Parathyroid adenoma (tissue), 2 donors: ENCODE measurements around the gene TRAK2.
"Not testable (repeated sequence)": the region's sequence is repeated elsewhere in the genome, so short reads cannot be mapped to it uniquely, and the experiment has no call there.

Experiments
- H2AFZ ChIP-seq: fragments of 300-600 bp; sonication (generic); one replicate; pipeline ENCODE4 v1.7.0; 2017; ENCODE audit warnings: antibody characterized with exemption, mild to moderate bottlenecking
- H3K27ac ChIP-seq: fragments of 300-600 bp; sonication (generic); one replicate; pipeline ENCODE4 v1.7.0; 2017
- H3K27me3 ChIP-seq: fragments of 300-600 bp; sonication (generic); one replicate; pipeline ENCODE4 v1.7.0; 2017; ENCODE audit warnings: low read length; ENCODE audit not compliant: control insufficient read depth, insufficient read depth
- H3K36me3 ChIP-seq: fragments of 300-600 bp; sonication (generic); one replicate; pipeline ENCODE4 v1.7.0; 2017; ENCODE audit warnings: low read length; ENCODE audit not compliant: control insufficient read depth, insufficient read depth
- H3K4me1 ChIP-seq: fragments of 300-600 bp; sonication (generic); one replicate; pipeline ENCODE4 v1.7.0; 2017; ENCODE audit warnings: control low read depth
- H3K4me2 ChIP-seq: fragments of 300-600 bp; sonication (generic); one replicate; pipeline ENCODE4 v1.7.0; 2017; ENCODE audit warnings: low read length
- H3K4me3 ChIP-seq: fragments of 300-600 bp; sonication (generic); one replicate; pipeline ENCODE4 v1.7.0; 2017; ENCODE audit warnings: low read depth, low read length
- H3K79me2 ChIP-seq: fragments of 300-600 bp; sonication (generic); one replicate; pipeline ENCODE4 v1.7.0; 2017; ENCODE audit warnings: control low read depth
- H3K9ac ChIP-seq: fragments of 300-600 bp; sonication (generic); one replicate; pipeline ENCODE4 v1.7.0; 2017; ENCODE audit warnings: mild to moderate bottlenecking
- H3K9me3 ChIP-seq: fragments of 300-600 bp; sonication (generic); one replicate; pipeline ENCODE4 v1.7.0; 2017; ENCODE audit warnings: low read length; ENCODE audit not compliant: control insufficient read depth
- CTCF ChIP-seq: fragments of 300-600 bp; sonication (generic); IDR thresholded peaks from one replicate; pipeline ENCODE4 v1.7.0; 2017; ENCODE audit warnings: antibody characterized with exemption, mild to moderate bottlenecking
- donor health status: primary hyperparathyroidism.

TRAK2 gene

GRCh38 chr2:201447086-201447485, 4.2 kb downstream of the TRAK2 start:
- H3K4me3 ChIP-seq, result no peak overlapping the region
- no peak overlapping the region for H3K27ac ChIP-seq
- H2AFZ ChIP-seq, result no peak overlapping the region
- H3K79me2 ChIP-seq, result peaks cover 32% of the 10 kb centered on the region
- no peak for TF ChIP-seq CTCF
- no peak overlapping the region for H3K9ac ChIP-seq
- peaks cover 5% of the 10 kb centered on the region for H3K4me1 ChIP-seq
- H3K4me2 ChIP-seq, result no peak overlapping the region
- no peaks in the 10 kb centered on the region for H3K27me3 ChIP-seq
- no peaks in the 10 kb centered on the region for H3K9me3 ChIP-seq
- no peaks in the 10 kb centered on the region for H3K36me3 ChIP-seq

GRCh38 chr2:201444746-201445465, 6.4 kb downstream of the TRAK2 start:
- no peaks in the 10 kb centered on the region for H3K27me3 ChIP-seq
- peaks cover 28% of the 10 kb centered on the region for H3K79me2 ChIP-seq
- H3K4me3 ChIP-seq, result no peak overlapping the region
- no peaks in the 10 kb centered on the region for H3K9me3 ChIP-seq
- H3K4me1 ChIP-seq, result peaks cover 5% of the 10 kb centered on the region
- TF ChIP-seq CTCF, result no peak
- no peaks in the 10 kb centered on the region for H3K36me3 ChIP-seq
- no peak overlapping the region for H3K4me2 ChIP-seq
- H3K27ac ChIP-seq, result no peak overlapping the region
- no peak overlapping the region for H2AFZ ChIP-seq
- H3K9ac ChIP-seq, result no peak overlapping the region

GRCh38 chr2:201441409-201441808, 9.8 kb downstream of the TRAK2 start:
- TF ChIP-seq CTCF, result no peak
- no peak overlapping the region for H3K4me2 ChIP-seq
- H3K4me1 ChIP-seq, result peaks cover 5% of the 10 kb centered on the region
- no peak overlapping the region for H3K27ac ChIP-seq
- no peak overlapping the region for H3K4me3 ChIP-seq
- H3K79me2 ChIP-seq, result peaks cover 20% of the 10 kb centered on the region
- no peaks in the 10 kb centered on the region for H3K9me3 ChIP-seq
- no peaks in the 10 kb centered on the region for H3K27me3 ChIP-seq
- H3K36me3 ChIP-seq, result no peaks in the 10 kb centered on the region
- H3K9ac ChIP-seq, result no peak overlapping the region
- no peak overlapping the region for H2AFZ ChIP-seq

GRCh38 chr2:201440182-201440581, 11.1 kb downstream of the TRAK2 start:
- Histone ChIP-seq H3K79me2 (peaks cover 23% of the 10 kb centered on the region), H3K4me1 (peaks cover 5% of the 10 kb centered on the region), H3K4me2 (peak overlapping the region; percentile 37), H3K9ac (no peak overlapping the region), H3K36me3 (no peaks in the 10 kb centered on the region), H3K9me3 (no peaks in the 10 kb centered on the region), H2AFZ (no peak overlapping the region), H3K27ac (no peak overlapping the region), H3K4me3 (peak overlapping the region; percentile 28), H3K27me3 (no peaks in the 10 kb centered on the region)
- TF ChIP-seq CTCF, result no peak

- H2AFZ ChIP-seq, H3K4me2 ChIP-seq, H3K27me3 ChIP-seq, H3K4me3 ChIP-seq, H3K9me3 ChIP-seq, H3K36me3 ChIP-seq, H3K27ac ChIP-seq, H3K4me1 ChIP-seq, H3K9ac ChIP-seq: not testable (repeated sequence)
- H3K79me2 ChIP-seq, result peaks cover 26% of the 10 kb centered on the region
Measured at GRCh38 chr2:201439336-201439922, 11.8 kb downstream of the TRAK2 start.
